Mesendoderm (in vitro differentiated cells): ENCODE measurements around the gene MYT1.

Source experiments
- DNase-seq: peaks from one replicate; pipeline ENCODE4 v3.0.0; 2013
- H2AK5ac ChIP-seq: 2 replicates; pipeline ENCODE4 v1.6.1; 2013; ENCODE audit warnings: low read length, inconsistent platforms
- H2BK120ac ChIP-seq: 2 replicates; pipeline ENCODE4 v1.6.1; 2013; ENCODE audit warnings: low read depth, mild to moderate bottlenecking, low read length, moderate library complexity, mixed read lengths
- H2BK15ac ChIP-seq: replicated peaks from 2 replicates; pipeline ENCODE4 v1.6.1; 2013; ENCODE audit warnings: low read depth, mild to moderate bottlenecking, moderate library complexity
- H2BK5ac ChIP-seq: 2 replicates; pipeline ENCODE4 v1.6.1; 2013; ENCODE audit warnings: low read length, inconsistent platforms
- H3K18ac ChIP-seq: 2 replicates; pipeline ENCODE4 v1.6.1; 2013; ENCODE audit warnings: mild to moderate bottlenecking, low read length, mixed read lengths
- H3K23ac ChIP-seq: one replicate; pipeline ENCODE4 v1.6.1; 2013; ENCODE audit warnings: low read length
- H3K27ac ChIP-seq: 2 replicates; pipeline ENCODE4 v1.5.1; 2013; ENCODE audit warnings: low read depth, mild to moderate bottlenecking, inconsistent platforms, low read length, moderate library complexity
- H3K27me3 ChIP-seq: 2 replicates; pipeline ENCODE4 v1.6.1; 2013; ENCODE audit warnings: low read length, control low read depth, mild to moderate bottlenecking, inconsistent platforms; ENCODE audit not compliant: insufficient read depth, poor library complexity
- H3K36me3 ChIP-seq: 2 replicates; pipeline ENCODE4 v1.6.1; 2013; ENCODE audit warnings: low read length, inconsistent platforms; ENCODE audit not compliant: control insufficient read depth, insufficient read depth
- H3K4ac ChIP-seq: one replicate; pipeline ENCODE4 v1.6.1; 2013; ENCODE audit warnings: low read depth, mild to moderate bottlenecking, low read length, moderate library complexity
- H3K4me1 ChIP-seq: 2 replicates; pipeline ENCODE4 v1.6.1; 2013; ENCODE audit warnings: low read depth, low read length, inconsistent platforms; ENCODE audit not compliant: control insufficient read depth
- H3K4me2 ChIP-seq: 2 replicates; pipeline ENCODE4 v1.6.1; 2013; ENCODE audit warnings: low read length
- H3K4me3 ChIP-seq: 2 replicates; pipeline ENCODE4 v1.5.1; 2013; ENCODE audit warnings: mild to moderate bottlenecking, low read length
- H3K56ac ChIP-seq: one replicate; pipeline ENCODE4 v1.6.1; 2013; ENCODE audit warnings: low read length
- H3K79me1 ChIP-seq: 2 replicates; pipeline ENCODE4 v1.6.1; 2013; ENCODE audit warnings: low read length, inconsistent platforms
- H3K79me2 ChIP-seq: 2 replicates; pipeline ENCODE4 v1.6.1; 2013; ENCODE audit warnings: mild to moderate bottlenecking, low read length; ENCODE audit not compliant: control insufficient read depth, insufficient read depth
- H3K9ac ChIP-seq: 2 replicates; pipeline ENCODE4 v1.6.1; 2013; ENCODE audit warnings: low read length, inconsistent platforms
- H4K5ac ChIP-seq: one replicate; pipeline ENCODE4 v1.6.1; 2013; ENCODE audit warnings: low read length
- H4K8ac ChIP-seq: one replicate; pipeline ENCODE4 v1.6.1; 2013; ENCODE audit warnings: low read depth, mild to moderate bottlenecking, control low read depth, low read length, moderate library complexity
- WGBS: extraction: QIAGEN DNeasy Blood & Tissue Kit; methylation state at CpG from one replicate; pipeline ENCODE4 v1.1.7; 2013; ENCODE audit warnings: low lambda C conversion rate, missing lambda C conversion rate; ENCODE audit not compliant: insufficient coverage; ENCODE audit errors: extremely low coverage; 5-methylcytosine and 5-hydroxymethylcytosine counted together

MYT1 gene

GRCh38 chr20:64207641-64208590 lies 43.7 kb downstream of the MYT1 start:
- DNase-seq: no peak
- Histone ChIP-seq H3K4me3 (no peak overlapping the region), H3K56ac (no peak overlapping the region), H2BK15ac (no peak overlapping the region), H3K4me1 (no peaks in the 10 kb centered on the region), H4K8ac (no peak overlapping the region), H3K79me1 (no peaks in the 10 kb centered on the region), H3K4me2 (no peak overlapping the region), H4K5ac (no peak overlapping the region), H3K18ac (no peak overlapping the region), H3K27ac (no peak overlapping the region), H3K79me2 (no peaks in the 10 kb centered on the region), H3K9ac (no peak overlapping the region), H3K23ac (no peak overlapping the region), H2AK5ac (no peak overlapping the region), H3K4ac (no peak overlapping the region), H2BK120ac (no peak overlapping the region), H3K36me3 (no peaks in the 10 kb centered on the region), H2BK5ac (no peak overlapping the region), H3K27me3 (no peaks in the 10 kb centered on the region)
- WGBS: no CpG with 5 or more reads among the region's 25 CpGs

GRCh38 chr20:64209148-64209547 lies 44.9 kb downstream of the MYT1 start:
- H3K36me3 ChIP-seq: no peaks in the 10 kb centered on the region
- no peak overlapping the region for H3K56ac ChIP-seq
- WGBS: no CpG with 5 or more reads among the region's 7 CpGs

GRCh38 chr20:64210656-64211369 lies 46.6 kb downstream of the MYT1 start:
- Histone ChIP-seq H3K4ac (no peak overlapping the region), H4K8ac (no peak overlapping the region), H3K36me3 (no peaks in the 10 kb centered on the region), H3K56ac (no peak overlapping the region), H3K18ac (no peak overlapping the region), H2BK15ac (no peak overlapping the region), H3K27me3 (no peaks in the 10 kb centered on the region), H3K4me1 (no peaks in the 10 kb centered on the region), H3K79me1 (no peaks in the 10 kb centered on the region), H3K4me2 (no peak overlapping the region), H2BK120ac (no peak overlapping the region), H3K23ac (no peak overlapping the region), H2BK5ac (no peak overlapping the region), H3K27ac (no peak overlapping the region), H4K5ac (no peak overlapping the region), H2AK5ac (no peak overlapping the region), H3K4me3 (no peak overlapping the region), H3K79me2 (no peaks in the 10 kb centered on the region), H3K9ac (no peak overlapping the region)
- no peak for DNase-seq
- WGBS: no CpG with 5 or more reads among the region's 15 CpGs

More at GRCh38 chr20:64209148-64209547, 44.9 kb downstream of the MYT1 start:
- no peak overlapping the region for H4K8ac ChIP-seq
- no peak overlapping the region for H3K4ac ChIP-seq
- no peaks in the 10 kb centered on the region for H3K79me1 ChIP-seq
- no peak overlapping the region for H3K9ac ChIP-seq
- no peak overlapping the region for H2BK120ac ChIP-seq
- no peak overlapping the region for H3K23ac ChIP-seq
- H2BK5ac ChIP-seq: no peak overlapping the region
- H3K18ac ChIP-seq: no peak overlapping the region
- no peak overlapping the region for H2AK5ac ChIP-seq
- no peaks in the 10 kb centered on the region for H3K4me1 ChIP-seq
- no peak overlapping the region for H3K27ac ChIP-seq
- no peak overlapping the region for H3K4me3 ChIP-seq
- H3K4me2 ChIP-seq: no peak overlapping the region
- H4K5ac ChIP-seq: no peak overlapping the region
- H3K27me3 ChIP-seq: no peaks in the 10 kb centered on the region
- DNase-seq: no peak
- no peak overlapping the region for H2BK15ac ChIP-seq
- no peaks in the 10 kb centered on the region for H3K79me2 ChIP-seq

GRCh38 chr20:64211874-64212658 lies 47.8 kb downstream of the MYT1 start:
- H3K27me3 ChIP-seq: no peaks in the 10 kb centered on the region
- no peak overlapping the region for H3K4ac ChIP-seq

GRCh38 chr20:64212755-64213154 lies 48.5 kb downstream of the MYT1 start:
- Histone ChIP-seq H3K9ac (no peak overlapping the region), H2AK5ac (no peak overlapping the region), H3K4me3 (no peak overlapping the region), H3K18ac (no peak overlapping the region), H3K27ac (no peak overlapping the region), H2BK120ac (no peak overlapping the region), H3K27me3 (no peaks in the 10 kb centered on the region), H3K4me1 (no peaks in the 10 kb centered on the region), H2BK15ac (no peak overlapping the region), H4K5ac (no peak overlapping the region), H3K79me2 (no peaks in the 10 kb centered on the region), H4K8ac (no peak overlapping the region), H3K36me3 (no peaks in the 10 kb centered on the region), H3K23ac (no peak overlapping the region), H2BK5ac (no peak overlapping the region), H3K4ac (no peak overlapping the region), H3K79me1 (no peaks in the 10 kb centered on the region), H3K4me2 (no peak overlapping the region), H3K56ac (no peak overlapping the region)
- no peak for DNase-seq
- WGBS: no CpG with 5 or more reads among the region's 7 CpGs

More at GRCh38 chr20:64211874-64212658, 47.8 kb downstream of the MYT1 start:
- H2BK15ac ChIP-seq: no peak overlapping the region
- no peak overlapping the region for H4K5ac ChIP-seq
- H3K79me2 ChIP-seq: no peaks in the 10 kb centered on the region
- H3K9ac ChIP-seq: no peak overlapping the region
- no peak for DNase-seq
- H4K8ac ChIP-seq: no peak overlapping the region
- H2BK5ac ChIP-seq: no peak overlapping the region
- H3K18ac ChIP-seq: no peak overlapping the region
- H2AK5ac ChIP-seq: no peak overlapping the region
- no CpG with 5 or more reads among the region's 21 CpGs for WGBS
- H3K79me1 ChIP-seq: no peaks in the 10 kb centered on the region
- no peak overlapping the region for H3K27ac ChIP-seq
- no peaks in the 10 kb centered on the region for H3K4me1 ChIP-seq
- no peak overlapping the region for H3K4me2 ChIP-seq
- no peak overlapping the region for H2BK120ac ChIP-seq
- H3K36me3 ChIP-seq: no peaks in the 10 kb centered on the region
- H3K4me3 ChIP-seq: no peak overlapping the region
- H3K23ac ChIP-seq: no peak overlapping the region
- no peak overlapping the region for H3K56ac ChIP-seq
